ENCODE measurements around the gene XYLT1. TPM values are rescaled to one million over a fixed set of nuclear protein-coding genes. Genes with fewer than 3 reads are reported as not detected.

The XYLT1 gene
- total and polyA plus RNA-seq, 12 donors, result 0.29 to 4.0 (median 1.6) TPM

DNA sequence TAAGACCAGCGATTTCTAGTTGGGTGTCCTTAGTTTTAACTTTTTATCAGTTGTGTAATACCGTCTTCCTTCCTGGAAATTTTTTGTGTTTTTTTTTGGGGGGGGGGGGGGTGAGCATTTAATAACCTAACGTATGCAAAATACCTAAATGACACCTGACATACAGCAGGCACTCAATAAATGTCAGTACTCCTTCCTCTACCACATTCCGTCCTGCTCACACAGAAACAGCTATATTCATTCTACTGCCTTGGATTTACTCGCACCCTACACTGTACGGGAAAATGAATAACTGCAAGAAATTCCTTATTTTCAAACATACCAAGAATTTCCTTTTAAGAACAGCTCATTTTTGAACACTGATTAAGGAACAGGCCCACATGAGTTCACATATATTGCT lies 5.3 kb downstream of the XYLT1 start:
- no peaks in the 10 kb centered on the region for H3K9me3 ChIP-seq
- intact Hi-C loops (cut with DNase I), result loop anchor here (5.0 to 10.0 kb wide), 11 partner anchors 61 to 611 kb away; no protein-coding TSS in a partner anchor
- DNase-seq, result no peak
- WGBS, 2 donors, result 83 to 85% methylated on average over 6 of the region's 6 CpGs
- H3K36me3 ChIP-seq, result no peaks in the 10 kb centered on the region
- no peak overlapping the region for H3K27ac ChIP-seq
- H3K27me3 ChIP-seq, result peaks cover 0 to 52% (median 40%) of the 10 kb centered on the region in 7 donors
- H3K4me3 ChIP-seq, result no peak overlapping the region
- TF ChIP-seq, protein P1, sequence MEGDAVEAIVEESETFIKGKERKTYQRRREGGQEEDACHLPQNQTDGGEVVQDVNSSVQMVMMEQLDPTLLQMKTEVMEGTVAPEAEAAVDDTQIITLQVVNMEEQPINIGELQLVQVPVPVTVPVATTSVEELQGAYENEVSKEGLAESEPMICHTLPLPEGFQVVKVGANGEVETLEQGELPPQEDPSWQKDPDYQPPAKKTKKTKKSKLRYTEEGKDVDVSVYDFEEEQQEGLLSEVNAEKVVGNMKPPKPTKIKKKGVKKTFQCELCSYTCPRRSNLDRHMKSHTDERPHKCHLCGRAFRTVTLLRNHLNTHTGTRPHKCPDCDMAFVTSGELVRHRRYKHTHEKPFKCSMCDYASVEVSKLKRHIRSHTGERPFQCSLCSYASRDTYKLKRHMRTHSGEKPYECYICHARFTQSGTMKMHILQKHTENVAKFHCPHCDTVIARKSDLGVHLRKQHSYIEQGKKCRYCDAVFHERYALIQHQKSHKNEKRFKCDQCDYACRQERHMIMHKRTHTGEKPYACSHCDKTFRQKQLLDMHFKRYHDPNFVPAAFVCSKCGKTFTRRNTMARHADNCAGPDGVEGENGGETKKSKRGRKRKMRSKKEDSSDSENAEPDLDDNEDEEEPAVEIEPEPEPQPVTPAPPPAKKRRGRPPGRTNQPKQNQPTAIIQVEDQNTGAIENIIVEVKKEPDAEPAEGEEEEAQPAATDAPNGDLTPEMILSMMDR (IDR thresholded peaks at IDR 0.05), result no peak
- H3K4me1 ChIP-seq, result peaks cover 2 to 34% (median 16%) of the 10 kb centered on the region in 9 donors
- no peak for ATAC-seq

DNA sequence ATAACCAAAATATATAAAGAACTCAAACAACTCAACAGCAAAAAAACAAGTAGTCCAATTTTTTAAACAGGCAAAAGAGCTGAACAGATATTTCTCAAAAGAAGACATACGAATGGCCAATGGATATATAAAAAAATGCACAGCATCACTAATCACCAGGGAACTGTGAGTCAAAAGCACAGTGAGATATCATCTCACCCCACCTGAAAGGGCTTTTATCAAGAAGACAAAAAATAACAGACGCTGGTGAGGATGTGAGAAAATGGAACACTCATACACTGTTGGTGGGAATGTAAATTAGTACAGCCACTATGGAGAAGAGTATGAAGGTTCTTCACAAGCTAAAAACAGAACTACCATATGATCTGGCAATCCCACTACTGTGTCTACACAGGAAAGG lies 7.4 kb downstream of the XYLT1 start:
- intact Hi-C loops (cut with DNase I), result loop anchor here in 9 of 10 donors (10.0 kb wide), 9 partner anchors 59 to 609 kb away; no protein-coding TSS in a partner anchor
- peaks cover 0 to 33% (median 23%) of the 10 kb centered on the region in 7 donors for H3K27me3 ChIP-seq
- no peak for DNase-seq
- no peaks in the 10 kb centered on the region for H3K36me3 ChIP-seq
- H3K4me1 ChIP-seq, result peaks cover 0 to 22% (median 10%) of the 10 kb centered on the region in 9 donors
- H3K9me3 ChIP-seq, result no peaks in the 10 kb centered on the region
- no peak overlapping the region for H3K4me3 ChIP-seq
- ATAC-seq, result no peak
- WGBS, 2 donors, result 93 to 94% methylated on average over 2 of the region's 2 CpGs
- TF ChIP-seq, protein P1 (IDR thresholded peaks at IDR 0.05), result no peak
- no peak overlapping the region for H3K27ac ChIP-seq

DNA sequence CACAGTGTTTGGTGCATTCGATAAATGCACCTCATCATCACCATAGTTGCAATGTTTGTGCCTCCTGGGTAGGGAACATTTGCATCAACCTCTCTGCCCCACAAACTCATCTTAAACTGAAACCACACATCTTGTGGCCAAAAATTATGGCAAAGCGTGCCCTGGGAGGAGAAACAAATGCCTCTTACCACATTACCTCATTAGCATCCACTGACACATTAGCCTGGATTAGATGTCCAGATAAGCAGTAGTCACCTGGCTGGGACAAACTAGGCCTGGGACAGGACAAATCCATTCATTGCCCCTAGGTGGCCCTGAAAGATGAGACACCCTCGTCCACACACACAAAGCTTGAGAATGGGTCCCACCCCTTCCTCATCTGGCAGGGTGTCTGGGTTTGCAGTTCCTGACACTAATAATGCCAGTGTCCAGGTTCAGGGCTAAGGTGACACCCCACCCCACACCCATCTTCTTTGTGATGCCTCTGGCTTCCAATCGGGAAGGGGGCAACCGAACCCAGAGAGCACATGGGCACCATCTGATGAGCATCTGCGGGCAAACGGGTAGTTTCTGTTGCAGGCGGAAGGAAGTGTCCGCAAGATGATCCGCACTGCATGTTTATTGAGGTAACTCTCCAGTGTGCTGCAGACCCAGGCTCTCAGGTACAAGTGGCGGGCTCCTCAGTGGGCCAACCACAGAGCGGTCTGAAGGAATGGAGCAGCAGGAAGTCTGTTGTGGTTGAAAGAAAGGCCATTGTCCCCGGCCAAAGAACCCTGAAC lies 8.6 kb downstream of the XYLT1 start:
- Histone ChIP-seq H3K36me3 (no peaks in the 10 kb centered on the region), H3K4me1 (peaks cover 0 to 15% (median 6%) of the 10 kb centered on the region in 9 donors), H3K27me3 (peaks cover 0 to 21% (median 11%) of the 10 kb centered on the region in 7 donors), H3K4me3 (no peak overlapping the region), H3K9me3 (no peaks in the 10 kb centered on the region), H3K27ac (no peak overlapping the region)
- no peak for ATAC-seq
- DNase-seq, result no peak
- intact Hi-C loops (cut with DNase I), result loop anchor here in 9 of 10 donors (10.0 kb wide), 9 partner anchors 57 to 607 kb away; no protein-coding TSS in a partner anchor
- 88 to 91% methylated on average over 13 of the region's 13 CpGs for WGBS, 2 donors
- TF ChIP-seq, protein P1 (IDR thresholded peaks at IDR 0.05), result no peak

DNA sequence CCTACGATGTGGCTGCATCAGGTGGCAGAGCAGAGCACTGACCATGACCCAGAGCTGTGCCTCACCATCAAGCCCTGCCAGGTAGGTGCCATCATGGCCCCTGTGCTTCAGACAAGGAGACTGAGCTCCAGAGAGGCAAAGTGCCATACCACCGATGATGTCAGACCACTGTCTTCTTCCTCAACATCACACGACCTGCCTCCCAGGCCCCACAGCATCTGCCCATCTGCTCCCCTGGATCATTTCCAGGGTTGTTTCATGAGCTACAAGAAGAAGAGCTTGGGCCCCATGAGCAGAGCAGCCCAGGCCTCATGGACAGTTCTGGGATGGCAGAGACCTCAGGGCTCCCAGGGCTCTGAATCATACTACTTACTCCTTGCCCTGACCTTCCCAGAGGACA lies 9.9 kb downstream of the XYLT1 start:
- DNase-seq (no peak), ATAC-seq (no peak)
- H3K4me1 ChIP-seq, result peaks cover 0 to 15% (median 6%) of the 10 kb centered on the region in 9 donors
- no peak overlapping the region for H3K27ac ChIP-seq
- no peak overlapping the region for H3K4me3 ChIP-seq
- H3K36me3 ChIP-seq, result no peaks in the 10 kb centered on the region
- intact Hi-C loops (cut with DNase I), result loop anchor here in 9 of 10 donors (10.0 kb wide), 9 partner anchors 56 to 606 kb away; no protein-coding TSS in a partner anchor
- WGBS, 2 donors, result 86 to 87% methylated on average over 3 of the region's 3 CpGs
- TF ChIP-seq, protein P1 (IDR thresholded peaks at IDR 0.05), result no peak
- peaks cover 0 to 8% (median 5%) of the 10 kb centered on the region in 7 donors for H3K27me3 ChIP-seq
- H3K9me3 ChIP-seq, result no peaks in the 10 kb centered on the region

Data from heart right ventricle (tissue), 16 donors.